HCT116 (cell line): ENCODE data around the gene INPP5D. TPM values are rescaled to one million over a fixed set of nuclear protein-coding genes. Genes with fewer than 3 reads are reported as not detected.
A peak's percentile ranks its signal among the peaks of the same experiment; 100 is the strongest.

Source experiments
- ATAC-seq: fragments of 200-7000 bp; cut with Tn5 transposase; 2 replicates; pipeline ENCODE4 v1.9.1; 2020; ENCODE audit warnings: mild to moderate bottlenecking, moderate library complexity
- BruUV-seq: library from RNA; stranded (reverse); fragments of 400-500 nt; replicated peaks from 2 replicates; lab custom pipeline; 2021; lab: Mats Ljungman, UMichigan
- CTCF ChIA-PET: fragments of 300-600 bp; sonication (Branson Sonifier 250); formaldehyde crosslinking; loops from one replicate; lab custom pipeline; 2021; ENCODE audit warnings: antibody characterized with exemption; lab: Charles Lee
- POLR2A ChIA-PET: fragments of 300-600, 350-600 bp; sonication (Branson Sonifier 250); formaldehyde crosslinking; loops from one replicate; lab custom pipeline; 2021; ENCODE audit warnings: antibody characterized with exemption; lab: Charles Lee
- RAD21 ChIA-PET, 2 experiments: fragments of 300-600 bp; sonication (Branson Sonifier 250); formaldehyde crosslinking; loops; one replicate each; lab custom pipeline; 2023; ENCODE audit warnings: low total read pairs in 2 of 2; ENCODE audit not compliant: uncharacterized antibody in 2 of 2, unreplicated experiment in 2 of 2, low non-redundant PET in 1 of 2; lab: Charles Lee
- DNase-seq: peaks from one replicate; pipeline ENCODE4 v3.0.0-alpha.2; 2010; ENCODE audit warnings: low read depth, low spot score
- H2AFZ ChIP-seq: fragments of 200-600 bp; shearing (Covaris generic), sonication (generic); 2 replicates; pipeline ENCODE4 v1.6.1; 2017; ENCODE audit warnings: low read depth, mixed run types, mixed read lengths, antibody characterized with exemption, low read length; ENCODE audit not compliant: poor library complexity, severe bottlenecking
- H3K27ac ChIP-seq: 2 replicates; pipeline ENCODE4 v1.5.1; 2012; ENCODE audit warnings: low read depth, low read length
- H3K27me3 ChIP-seq: fragments of 200-600 bp; sonication (generic); 2 replicates; pipeline ENCODE4 v1.6.1; 2016; ENCODE audit warnings: mixed run types, low read length, mixed read lengths; ENCODE audit not compliant: insufficient read depth
- H3K36me3 ChIP-seq, 2 experiments: fragments of 200-500 bp in 1 of 2; fragments of 200-600 bp in 1 of 2; sonication (Bioruptor generic) in 1 of 2; sonication (generic) in 1 of 2; 2 replicates each; pipeline versions ENCODE4 v1.5.1 to v1.6.1; 2014 to 2016; ENCODE audit warnings: low read length in 2 of 2, inconsistent platforms in 1 of 2, mixed read lengths in 1 of 2, mixed run types in 1 of 2; ENCODE audit not compliant: insufficient read depth in 2 of 2, control insufficient read depth in 1 of 2
- H3K4me1 ChIP-seq, 2 experiments: fragments of 200-600 bp in 1 of 2; sonication (generic) in 1 of 2; 2 replicates each; pipeline versions ENCODE4 v1.5.1 to v1.6.1; 2012 to 2017; ENCODE audit warnings: low read length in 2 of 2, inconsistent platforms in 1 of 2, mild to moderate bottlenecking in 1 of 2, mixed read lengths in 1 of 2, mixed run types in 1 of 2, moderate library complexity in 1 of 2; ENCODE audit not compliant: insufficient read depth in 2 of 2, control insufficient read depth in 1 of 2
- H3K4me2 ChIP-seq: fragments of 200-600 bp; sonication (generic); 2 replicates; pipeline ENCODE4 v1.6.1; 2017; ENCODE audit warnings: mixed run types, low read length, mixed read lengths
- H3K4me3 ChIP-seq, 2 experiments: fragments of 200-600 bp in 1 of 2; sonication (generic) in 1 of 2; replicated peaks in 1 of 2; 2 replicates each; pipeline ENCODE4 v1.5.1; 2011 to 2016; ENCODE audit warnings: low read length in 2 of 2, control low read depth in 1 of 2, low read depth in 1 of 2, mild to moderate bottlenecking in 1 of 2, mixed read lengths in 1 of 2, mixed run types in 1 of 2
- H3K79me2 ChIP-seq: fragments of 200-600 bp; sonication (generic); 2 replicates; pipeline ENCODE4 v1.6.1; 2017; ENCODE audit warnings: mild to moderate bottlenecking, mixed run types, low read length, moderate library complexity, mixed read lengths; ENCODE audit not compliant: insufficient read depth
- H3K9ac ChIP-seq: fragments of 200-600 bp; sonication (generic); 2 replicates; pipeline ENCODE4 v1.6.1; 2016; ENCODE audit warnings: low read length, mixed read lengths
- H3K9me2 ChIP-seq: fragments of 200-600 bp; sonication (generic), shearing (Covaris generic); 2 replicates; pipeline ENCODE4 v1.6.1; 2017; ENCODE audit warnings: mixed run types, mild to moderate bottlenecking, moderate library complexity; ENCODE audit not compliant: insufficient read depth
- H3K9me3 ChIP-seq, 2 experiments: fragments of 200-500 bp in 1 of 2; fragments of 200-600 bp in 1 of 2; sonication (Bioruptor generic) in 1 of 2; sonication (generic) in 1 of 2; 2 replicates each; pipeline ENCODE4 v1.6.1; 2014 to 2017; ENCODE audit warnings: low read length in 2 of 2, mixed read lengths in 2 of 2, inconsistent platforms in 1 of 2, low read depth in 1 of 2, mild to moderate bottlenecking in 1 of 2, mixed run types in 1 of 2, moderate library complexity in 1 of 2; ENCODE audit not compliant: control insufficient read depth in 1 of 2, insufficient read depth in 1 of 2
- H4K20me1 ChIP-seq: fragments of 200-600 bp; sonication (generic), shearing (Covaris generic); 2 replicates; pipeline ENCODE4 v1.6.1; 2017; ENCODE audit warnings: mixed run types, mild to moderate bottlenecking, moderate library complexity; ENCODE audit not compliant: insufficient read depth
- CBX3 ChIP-seq: IDR thresholded peaks from 2 replicates; pipeline ENCODE4 v1.6.1; 2012; ENCODE audit warnings: low read depth
- CEBPB ChIP-seq: IDR thresholded peaks from 2 replicates; pipeline ENCODE4 v1.6.1; 2012; ENCODE audit warnings: low read depth
- EGR1 ChIP-seq: IDR thresholded peaks from 2 replicates; pipeline ENCODE4 v1.6.1; 2012; ENCODE audit warnings: low read depth
- ELF1 ChIP-seq: IDR thresholded peaks from 2 replicates; pipeline ENCODE4 v1.6.1; 2012; ENCODE audit warnings: low read depth, borderline replicate concordance
- EZH2 ChIP-seq: fragments of 200-600 bp; sonication (generic); IDR thresholded peaks from 2 replicates; pipeline ENCODE4 v1.6.1; 2017; ENCODE audit warnings: antibody characterized with exemption, mixed run types
- EZH2phosphoT487 ChIP-seq: fragments of 200-600 bp; IDR thresholded peaks from 2 replicates; pipeline ENCODE4 v1.6.1; 2018; ENCODE audit warnings: antibody characterized with exemption, borderline replicate concordance
- FOSL1 ChIP-seq: IDR thresholded peaks from 2 replicates; pipeline ENCODE4 v1.6.1; 2012; ENCODE audit warnings: low read depth
- JUND ChIP-seq: IDR thresholded peaks from 2 replicates; pipeline ENCODE4 v1.6.1; 2012
- POLR2A ChIP-seq: IDR thresholded peaks from 2 replicates; pipeline ENCODE4 v1.7.0; 2011; ENCODE audit warnings: borderline replicate concordance; ENCODE audit not compliant: insufficient read depth, insufficient read length; ENCODE audit errors: extremely low read depth
- POLR2AphosphoS5 ChIP-seq: IDR thresholded peaks from 2 replicates; pipeline ENCODE4 v1.6.1; 2011; ENCODE audit warnings: mild to moderate bottlenecking, low read depth, low read length, moderate library complexity
- RAD21 ChIP-seq: IDR thresholded peaks from 2 replicates; pipeline ENCODE4 v1.6.1; 2012; ENCODE audit warnings: low read depth, mild to moderate bottlenecking
- SIN3A ChIP-seq: IDR thresholded peaks from 2 replicates; pipeline ENCODE4 v1.6.1; 2012; ENCODE audit warnings: low read depth
- SP1 ChIP-seq: IDR thresholded peaks from 2 replicates; pipeline ENCODE4 v1.6.1; 2012; ENCODE audit warnings: low read depth
- SRF ChIP-seq: IDR thresholded peaks from 2 replicates; pipeline ENCODE4 v1.6.1; 2012; ENCODE audit warnings: low read depth
- TCF7L2 ChIP-seq: IDR thresholded peaks from 2 replicates; pipeline ENCODE4 v1.7.0; 2011; ENCODE audit warnings: borderline replicate concordance, inconsistent platforms; ENCODE audit not compliant: insufficient read depth, insufficient read length; ENCODE audit errors: extremely low read depth
- YY1 ChIP-seq: IDR thresholded peaks from 2 replicates; pipeline ENCODE4 v1.6.1; 2011; ENCODE audit warnings: low read length, low read depth, moderate library complexity, mild to moderate bottlenecking; ENCODE audit not compliant: insufficient replicate concordance; ENCODE audit errors: extremely low read depth
- ZFX ChIP-seq: fragments of 450-650 bp; IDR thresholded peaks from 2 replicates; pipeline ENCODE4 v1.6.1; 2017
- ZNF274 ChIP-seq: fragments of 200-500 bp; sonication (Bioruptor generic); IDR thresholded peaks from 2 replicates; pipeline ENCODE4 v1.6.1; 2014; ENCODE audit warnings: mild to moderate bottlenecking, low read depth, low read length, inconsistent platforms
- intact Hi-C: fragments of 100-400 bp; cut with micrococcal nuclease; formaldehyde crosslinking; loops from 2 replicates; pipeline ENCODE4 v1.10.0; 2022
- total RNA-seq: library from RNA; stranded (reverse); gene quantifications from one replicate; pipeline ENCODE4 v1.2.1, GENCODE V29; 2021; ENCODE audit not compliant: unreplicated experiment
- TF ChIP-seq, protein P1 (sequence below): IDR thresholded peaks from 2 replicates; pipeline ENCODE4 v1.6.1; 2012
- TF ChIP-seq, protein P2 (sequence below), 3 experiments: fragments of 200-600 bp in 1 of 3; sonication (generic) in 1 of 3; IDR thresholded peaks in 2 of 3; conservative IDR thresholded peaks in 1 of 3; 2 replicates each; pipeline ENCODE4 v1.5.1; 2012 to 2017; ENCODE audit warnings: low read depth in 2 of 3, low read length in 2 of 3, antibody characterized with exemption in 1 of 3, borderline replicate concordance in 1 of 3, control low read depth in 1 of 3, mild to moderate bottlenecking in 1 of 3, mixed read lengths in 1 of 3, mixed run types in 1 of 3, moderate library complexity in 1 of 3; ENCODE audit not compliant: insufficient read depth in 1 of 3
- TF ChIP-seq, protein P3 (sequence below): IDR thresholded peaks from 2 replicates; pipeline ENCODE4 v1.6.1; 2011; ENCODE audit warnings: mild to moderate bottlenecking, low read length, moderate library complexity; ENCODE audit not compliant: insufficient replicate concordance; ENCODE audit errors: extremely low read depth
- TF ChIP-seq, protein P4 (sequence below): IDR thresholded peaks from 2 replicates; pipeline ENCODE4 v1.6.1; 2012

Gene INPP5D
- total RNA-seq, 1 experiment from 2014 or later: 1.8 TPM

DNA sequence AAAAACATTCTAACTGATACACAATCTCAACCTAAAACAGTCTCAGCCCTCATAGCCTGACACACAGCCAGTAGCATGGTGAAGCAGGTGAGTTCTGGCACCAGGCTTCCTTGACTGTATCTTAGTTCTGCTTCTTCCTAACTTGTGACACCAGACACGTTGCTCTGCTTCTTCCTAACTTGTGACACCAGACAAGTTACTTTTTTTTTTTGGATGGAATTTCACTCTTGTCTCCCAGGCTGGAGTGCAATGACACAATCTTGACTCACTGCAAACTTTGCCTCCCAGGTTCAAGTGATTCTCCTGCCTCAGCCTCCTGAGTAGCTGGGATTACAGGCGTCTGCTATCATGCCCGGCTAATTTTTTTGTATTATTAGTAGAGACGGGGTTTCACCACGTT lies 184.7 kb downstream of the INPP5D start:
- H3K4me2 ChIP-seq: peak overlapping the region; percentile 42
- H2AFZ ChIP-seq: peak overlapping the region; percentile 71
- H3K9me2 ChIP-seq: no peaks in the 10 kb centered on the region
- ATAC-seq (no peak), DNase-seq (peak; percentile 31)
- BruUV-seq: no TSS peak
- no peaks in the 10 kb centered on the region for H3K27me3 ChIP-seq
- H3K36me3 ChIP-seq: no peaks in the 10 kb centered on the region
- peaks cover 34 to 60% of the 10 kb centered on the region in 2 experiments for H3K4me1 ChIP-seq
- H4K20me1 ChIP-seq: no peaks in the 10 kb centered on the region
- intact Hi-C loops: no loop called here
- H3K4me3 ChIP-seq: no peak overlapping the region
- ChIA-PET POLR2A (no interaction called here), CTCF (interaction anchor here (1.3 kb wide), 1 partner anchor 392 kb away, joined by 3 read pairs; no protein-coding TSS in a partner anchor), RAD21 (no interaction called here)
- no peak overlapping the region for H3K9ac ChIP-seq
- no peaks in the 10 kb centered on the region for H3K9me3 ChIP-seq
- H3K27ac ChIP-seq: no peak overlapping the region
- H3K79me2 ChIP-seq: no peaks in the 10 kb centered on the region
- TF ChIP-seq, protein P1, sequence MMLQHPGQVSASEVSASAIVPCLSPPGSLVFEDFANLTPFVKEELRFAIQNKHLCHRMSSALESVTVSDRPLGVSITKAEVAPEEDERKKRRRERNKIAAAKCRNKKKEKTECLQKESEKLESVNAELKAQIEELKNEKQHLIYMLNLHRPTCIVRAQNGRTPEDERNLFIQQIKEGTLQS: no peak
- TF ChIP-seq JUND: peak; percentile 22; the same call in 1 of the 2 replicates
- TF ChIP-seq POLR2A: no peak
- TF ChIP-seq ZFX: no peak
- TF ChIP-seq ZNF274: no peak
- no peak for TF ChIP-seq EZH2
- no peak for TF ChIP-seq TCF7L2
- TF ChIP-seq YY1: no peak
- TF ChIP-seq POLR2AphosphoS5: no peak
- TF ChIP-seq, protein P2, sequence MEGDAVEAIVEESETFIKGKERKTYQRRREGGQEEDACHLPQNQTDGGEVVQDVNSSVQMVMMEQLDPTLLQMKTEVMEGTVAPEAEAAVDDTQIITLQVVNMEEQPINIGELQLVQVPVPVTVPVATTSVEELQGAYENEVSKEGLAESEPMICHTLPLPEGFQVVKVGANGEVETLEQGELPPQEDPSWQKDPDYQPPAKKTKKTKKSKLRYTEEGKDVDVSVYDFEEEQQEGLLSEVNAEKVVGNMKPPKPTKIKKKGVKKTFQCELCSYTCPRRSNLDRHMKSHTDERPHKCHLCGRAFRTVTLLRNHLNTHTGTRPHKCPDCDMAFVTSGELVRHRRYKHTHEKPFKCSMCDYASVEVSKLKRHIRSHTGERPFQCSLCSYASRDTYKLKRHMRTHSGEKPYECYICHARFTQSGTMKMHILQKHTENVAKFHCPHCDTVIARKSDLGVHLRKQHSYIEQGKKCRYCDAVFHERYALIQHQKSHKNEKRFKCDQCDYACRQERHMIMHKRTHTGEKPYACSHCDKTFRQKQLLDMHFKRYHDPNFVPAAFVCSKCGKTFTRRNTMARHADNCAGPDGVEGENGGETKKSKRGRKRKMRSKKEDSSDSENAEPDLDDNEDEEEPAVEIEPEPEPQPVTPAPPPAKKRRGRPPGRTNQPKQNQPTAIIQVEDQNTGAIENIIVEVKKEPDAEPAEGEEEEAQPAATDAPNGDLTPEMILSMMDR (IDR thresholded peaks at IDR 0.05 in 2 of 3, conservative IDR thresholded peaks at IDR 0.05 in 1 of 3; ENCODE audit: borderline replicate concordance in 1 of 3, insufficient read depth in 1 of 3, low read depth in 2 of 3, low read length in 2 of 3): no peak
- peak; percentile 59 for TF ChIP-seq CEBPB
- TF ChIP-seq RAD21: peak; percentile 17; the same call in 1 of the 2 replicates
- TF ChIP-seq, protein P3, sequence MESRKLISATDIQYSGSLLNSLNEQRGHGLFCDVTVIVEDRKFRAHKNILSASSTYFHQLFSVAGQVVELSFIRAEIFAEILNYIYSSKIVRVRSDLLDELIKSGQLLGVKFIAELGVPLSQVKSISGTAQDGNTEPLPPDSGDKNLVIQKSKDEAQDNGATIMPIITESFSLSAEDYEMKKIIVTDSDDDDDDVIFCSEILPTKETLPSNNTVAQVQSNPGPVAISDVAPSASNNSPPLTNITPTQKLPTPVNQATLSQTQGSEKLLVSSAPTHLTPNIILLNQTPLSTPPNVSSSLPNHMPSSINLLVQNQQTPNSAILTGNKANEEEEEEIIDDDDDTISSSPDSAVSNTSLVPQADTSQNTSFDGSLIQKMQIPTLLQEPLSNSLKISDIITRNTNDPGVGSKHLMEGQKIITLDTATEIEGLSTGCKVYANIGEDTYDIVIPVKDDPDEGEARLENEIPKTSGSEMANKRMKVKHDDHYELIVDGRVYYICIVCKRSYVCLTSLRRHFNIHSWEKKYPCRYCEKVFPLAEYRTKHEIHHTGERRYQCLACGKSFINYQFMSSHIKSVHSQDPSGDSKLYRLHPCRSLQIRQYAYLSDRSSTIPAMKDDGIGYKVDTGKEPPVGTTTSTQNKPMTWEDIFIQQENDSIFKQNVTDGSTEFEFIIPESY: no peak
- no peak for TF ChIP-seq SRF
- TF ChIP-seq, protein P4, sequence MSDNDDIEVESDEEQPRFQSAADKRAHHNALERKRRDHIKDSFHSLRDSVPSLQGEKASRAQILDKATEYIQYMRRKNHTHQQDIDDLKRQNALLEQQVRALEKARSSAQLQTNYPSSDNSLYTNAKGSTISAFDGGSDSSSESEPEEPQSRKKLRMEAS: peak; percentile 59
- peak; percentile 29; the same call in 1 of the 2 replicates for TF ChIP-seq SIN3A
- peak; percentile 71 for TF ChIP-seq SP1
- no peak for TF ChIP-seq EGR1
- no peak for TF ChIP-seq ELF1
- TF ChIP-seq EZH2phosphoT487: no peak
- TF ChIP-seq CBX3: peak; percentile 75
- peak; percentile 80 for TF ChIP-seq FOSL1
